ENCODE data around the gene RBM33. TPM values are rescaled to one million over a fixed set of nuclear protein-coding genes. Genes with fewer than 3 reads are reported as not detected.
A peak's percentile ranks its signal among the peaks of the same experiment; 100 is the strongest.

RBM33 gene
- total RNA-seq, 1 experiment from 2014 or later, result 73.6 TPM

DNA sequence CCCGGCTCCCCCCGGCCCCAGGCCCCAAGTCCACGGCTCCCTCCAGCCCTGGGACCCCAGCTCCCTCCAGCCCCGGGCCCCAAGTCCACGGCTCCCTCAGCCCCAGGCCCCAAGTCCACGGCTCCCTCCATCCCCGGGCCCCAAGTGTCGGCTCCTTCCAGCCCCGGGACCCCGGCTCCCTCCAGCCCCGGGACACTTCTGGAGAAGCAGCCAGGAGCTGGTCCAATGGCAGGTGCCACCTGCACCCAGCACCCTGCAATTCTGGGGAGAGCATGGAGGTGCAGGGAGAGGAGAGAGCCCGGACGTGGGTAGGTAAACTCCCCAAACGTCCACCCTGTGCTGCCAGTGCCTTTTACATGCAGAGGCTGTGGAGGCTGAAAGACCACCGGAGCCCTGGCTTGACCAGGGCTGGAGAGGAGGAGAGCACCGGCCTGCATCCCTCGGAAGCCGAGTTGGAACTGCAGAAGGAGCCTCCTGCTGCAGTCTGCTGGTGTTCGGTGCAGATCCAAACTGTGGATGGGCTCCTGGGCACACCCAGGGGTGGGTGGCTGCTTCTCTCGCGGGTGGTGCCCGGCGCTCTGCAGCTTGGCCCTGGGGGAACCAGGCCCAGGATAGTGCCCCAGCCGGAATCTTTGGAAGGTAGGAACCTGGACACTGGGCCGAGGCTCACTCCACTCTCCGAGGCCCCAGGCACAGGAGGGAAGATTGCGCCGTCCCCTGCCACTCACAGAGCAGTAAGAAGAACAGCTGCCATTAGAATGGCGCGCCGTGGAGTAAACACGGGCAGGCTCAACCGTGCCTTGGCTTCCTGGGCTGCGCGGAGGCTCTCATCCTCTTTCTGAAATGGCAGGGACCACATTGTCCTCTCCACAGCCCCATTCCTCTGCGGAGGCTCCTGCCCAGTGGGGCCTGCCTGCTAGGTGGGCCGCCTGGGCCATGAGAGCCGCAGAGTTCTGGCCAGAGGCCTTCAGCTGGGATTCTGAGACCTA is 153.1 kb downstream of the RBM33 start:
- Histone ChIP-seq H3K27ac (ENCODE audit: low read depth, low read length, poor library complexity, severe bottlenecking) (no peak overlapping the region), H3K9me3 (ENCODE audit: low read depth, low read length, poor library complexity, severe bottlenecking) (no peaks in the 10 kb centered on the region), H3K4me1 (ENCODE audit: insufficient read depth, low read length, poor library complexity, severe bottlenecking) (no peaks in the 10 kb centered on the region), H3K4me3 (ENCODE audit: low read depth, low read length, poor library complexity, severe bottlenecking) (no peak overlapping the region), H3K27me3 (replicated peaks; ENCODE audit: insufficient read depth, low read depth, low read length, poor library complexity) (peaks cover 45% of the 10 kb centered on the region), H3K36me3 (ENCODE audit: insufficient read depth, low read length, poor library complexity, severe bottlenecking) (no peaks in the 10 kb centered on the region)
- ChIA-PET POLR2A (ENCODE audit: low non-redundant PET) (no interaction called here), CTCF (no interaction called here)
- no TSS peak for BruUV-seq (replicated peaks)
- no peak for DNase-seq (ENCODE audit: low spot score)
- intact Hi-C loops (cut with micrococcal nuclease; ENCODE audit: unreplicated experiment), result loop anchor here (5.0 kb wide), 1 partner anchor 1030 kb away; no protein-coding TSS in a partner anchor
- TF ChIP-seq, protein P1, sequence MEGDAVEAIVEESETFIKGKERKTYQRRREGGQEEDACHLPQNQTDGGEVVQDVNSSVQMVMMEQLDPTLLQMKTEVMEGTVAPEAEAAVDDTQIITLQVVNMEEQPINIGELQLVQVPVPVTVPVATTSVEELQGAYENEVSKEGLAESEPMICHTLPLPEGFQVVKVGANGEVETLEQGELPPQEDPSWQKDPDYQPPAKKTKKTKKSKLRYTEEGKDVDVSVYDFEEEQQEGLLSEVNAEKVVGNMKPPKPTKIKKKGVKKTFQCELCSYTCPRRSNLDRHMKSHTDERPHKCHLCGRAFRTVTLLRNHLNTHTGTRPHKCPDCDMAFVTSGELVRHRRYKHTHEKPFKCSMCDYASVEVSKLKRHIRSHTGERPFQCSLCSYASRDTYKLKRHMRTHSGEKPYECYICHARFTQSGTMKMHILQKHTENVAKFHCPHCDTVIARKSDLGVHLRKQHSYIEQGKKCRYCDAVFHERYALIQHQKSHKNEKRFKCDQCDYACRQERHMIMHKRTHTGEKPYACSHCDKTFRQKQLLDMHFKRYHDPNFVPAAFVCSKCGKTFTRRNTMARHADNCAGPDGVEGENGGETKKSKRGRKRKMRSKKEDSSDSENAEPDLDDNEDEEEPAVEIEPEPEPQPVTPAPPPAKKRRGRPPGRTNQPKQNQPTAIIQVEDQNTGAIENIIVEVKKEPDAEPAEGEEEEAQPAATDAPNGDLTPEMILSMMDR (conservative IDR thresholded peaks at IDR 0.05; ENCODE audit: low read depth, low read length), result no peak
- TF ChIP-seq EZH2 (IDR thresholded peaks at IDR 0.05; ENCODE audit: borderline replicate concordance, low read depth, low read length, poor library complexity, severe bottlenecking), result no peak

DNA sequence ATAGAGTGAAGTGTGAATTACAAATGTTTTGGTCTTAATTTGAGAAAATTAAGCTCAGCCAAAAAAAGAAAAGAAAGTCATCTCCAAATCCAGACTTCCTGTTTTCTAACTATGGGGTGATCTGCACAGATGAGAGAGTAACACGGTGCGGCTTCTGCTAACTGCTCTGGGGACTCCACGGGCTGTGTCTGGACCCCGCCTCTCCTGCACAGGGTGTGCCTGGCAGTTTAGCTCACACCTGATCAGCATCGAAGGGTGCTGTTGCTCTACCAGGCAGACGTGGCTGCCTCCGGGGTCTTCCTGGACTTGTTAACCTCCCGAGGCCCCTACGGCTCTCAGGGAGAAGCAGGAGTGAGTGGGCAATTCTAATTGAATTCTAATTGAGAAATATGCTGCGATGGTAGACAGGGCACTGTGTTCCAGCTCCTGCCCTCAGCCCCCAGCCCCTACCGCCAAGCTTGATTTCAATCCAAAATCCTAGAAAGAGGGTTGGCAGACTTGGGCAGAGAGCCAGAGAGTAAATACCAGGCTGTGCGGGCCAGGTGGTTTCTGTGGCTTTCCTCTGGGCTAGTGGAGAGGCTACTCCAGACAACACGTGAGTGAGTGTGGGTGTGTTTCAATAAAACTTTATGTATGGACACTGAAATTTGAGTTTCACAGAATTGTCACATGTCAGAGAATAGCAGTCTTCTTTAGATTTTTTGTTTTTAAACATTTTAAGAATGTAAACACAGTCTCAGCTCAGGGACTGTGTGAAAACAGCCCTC is 154.4 kb downstream of the RBM33 start:
- no peaks in the 10 kb centered on the region for H3K4me1 ChIP-seq (ENCODE audit: insufficient read depth, low read length, poor library complexity, severe bottlenecking)
- no peak overlapping the region for H3K4me3 ChIP-seq (ENCODE audit: low read depth, low read length, poor library complexity, severe bottlenecking)
- intact Hi-C loops (cut with micrococcal nuclease; ENCODE audit: unreplicated experiment), result loop anchor here (5.0 kb wide), 1 partner anchor 1028 kb away; no protein-coding TSS in a partner anchor
- no peak overlapping the region for H3K27ac ChIP-seq (ENCODE audit: low read depth, low read length, poor library complexity, severe bottlenecking)
- BruUV-seq (replicated peaks), result no TSS peak
- no peak for DNase-seq (ENCODE audit: low spot score)
- ChIA-PET CTCF (no interaction called here), POLR2A (ENCODE audit: low non-redundant PET) (no interaction called here)
- TF ChIP-seq, protein P1 (conservative IDR thresholded peaks at IDR 0.05; ENCODE audit: low read depth, low read length), result no peak
- TF ChIP-seq EZH2 (IDR thresholded peaks at IDR 0.05; ENCODE audit: borderline replicate concordance, low read depth, low read length, poor library complexity, severe bottlenecking), result no peak
- no peaks in the 10 kb centered on the region for H3K36me3 ChIP-seq (ENCODE audit: insufficient read depth, low read length, poor library complexity, severe bottlenecking)
- peaks cover 58% of the 10 kb centered on the region for H3K27me3 ChIP-seq (replicated peaks; ENCODE audit: insufficient read depth, low read depth, low read length, poor library complexity)
- no peaks in the 10 kb centered on the region for H3K9me3 ChIP-seq (ENCODE audit: low read depth, low read length, poor library complexity, severe bottlenecking)

DNA sequence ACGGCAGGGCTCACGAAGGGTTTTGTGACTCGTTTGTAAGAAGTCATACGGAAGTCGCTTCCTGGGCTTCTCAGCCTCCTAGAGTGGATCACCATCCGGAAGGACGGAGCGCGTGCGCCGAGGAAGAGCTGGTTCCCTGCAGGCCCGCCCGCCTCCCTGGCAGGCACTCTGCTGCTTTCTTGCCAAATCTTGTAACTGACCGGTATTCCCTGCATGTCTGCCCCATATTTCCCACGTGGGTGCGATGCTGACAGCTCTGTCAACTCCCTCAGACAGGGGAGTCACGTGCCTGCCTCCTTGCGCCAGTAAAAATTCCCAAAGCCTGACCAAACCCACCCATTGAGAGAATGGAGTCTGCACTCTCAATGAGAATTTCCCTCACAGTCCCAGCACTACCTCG is 155.1 kb downstream of the RBM33 start:
- no TSS peak for BruUV-seq (replicated peaks)
- Histone ChIP-seq H3K9me3 (ENCODE audit: low read depth, low read length, poor library complexity, severe bottlenecking) (no peaks in the 10 kb centered on the region), H3K27me3 (replicated peaks; ENCODE audit: insufficient read depth, low read depth, low read length, poor library complexity) (peaks cover 65% of the 10 kb centered on the region), H3K4me1 (ENCODE audit: insufficient read depth, low read length, poor library complexity, severe bottlenecking) (peaks cover 4% of the 10 kb centered on the region), H3K36me3 (ENCODE audit: insufficient read depth, low read length, poor library complexity, severe bottlenecking) (no peaks in the 10 kb centered on the region), H3K27ac (ENCODE audit: low read depth, low read length, poor library complexity, severe bottlenecking) (no peak overlapping the region), H3K4me3 (ENCODE audit: low read depth, low read length, poor library complexity, severe bottlenecking) (no peak overlapping the region)
- no peak for DNase-seq (ENCODE audit: low spot score)
- intact Hi-C loops (cut with micrococcal nuclease; ENCODE audit: unreplicated experiment), result loop anchor here (5.0 kb wide), 1 partner anchor 1028 kb away; no protein-coding TSS in a partner anchor
- POLR2A ChIA-PET (ENCODE audit: low non-redundant PET), result no interaction called here
- TF ChIP-seq, protein P1 (conservative IDR thresholded peaks at IDR 0.05; ENCODE audit: low read depth, low read length), result no peak
- TF ChIP-seq EZH2 (IDR thresholded peaks at IDR 0.05; ENCODE audit: borderline replicate concordance, low read depth, low read length, poor library complexity, severe bottlenecking), result peak; percentile 26
- CTCF ChIA-PET, result no interaction called here
